Lower lobe of right lung (tissue), 2 donors: ENCODE data around the gene SRP14. TPM values are rescaled to one million over a fixed set of nuclear protein-coding genes. Genes with fewer than 3 reads are reported as not detected.
"Not testable (repeated sequence)": the region's sequence is repeated elsewhere in the genome, so short reads cannot be mapped to it uniquely, and the experiment has no call there.

ENCODE experiments used
- ATAC-seq, 2 donors: fragments of 200-7000 bp; cut with Tn5 transposase; one replicate each; pipeline ENCODE4 v1.9.1; 2020 to 2022; ENCODE audit warnings: mild to moderate bottlenecking in 2 of 2, moderate library complexity in 2 of 2
- DNase-seq: peaks from one replicate; pipeline ENCODE4 v3.0.0-alpha.2; 2020
- H3K27ac ChIP-seq: fragments of 200-600 bp; one replicate; pipeline ENCODE4 v1.8.0; 2022
- H3K27me3 ChIP-seq: fragments of 200-600 bp; one replicate; pipeline ENCODE4 v1.8.0; 2022; ENCODE audit warnings: low read depth
- H3K36me3 ChIP-seq: fragments of 200-600 bp; one replicate; pipeline ENCODE4 v1.8.0; 2022; ENCODE audit warnings: mild to moderate bottlenecking
- H3K4me1 ChIP-seq: fragments of 200-600 bp; one replicate; pipeline ENCODE4 v1.8.0; 2022
- H3K4me3 ChIP-seq: fragments of 200-600 bp; one replicate; pipeline ENCODE4 v1.8.0; 2022; ENCODE audit warnings: mild to moderate bottlenecking
- H3K9me3 ChIP-seq: fragments of 200-600 bp; one replicate; pipeline ENCODE4 v1.8.0; 2022
- intact Hi-C: fragments of 100-400 bp; cut with DNase I; formaldehyde crosslinking; loops from one replicate; pipeline ENCODE4 v1.11.0; 2022
- total RNA-seq: library from RNA; stranded (reverse); fragmentation: NEBNext Ultra II Directional; extraction: Animal tissue kit (Norgen Biotek cat#: 25700); gene quantifications from one replicate; pipeline ENCODE4 v1.2.1, GENCODE V29; 2021
- TF ChIP-seq, protein P1 (sequence below): fragments of 200-600 bp; IDR thresholded peaks from one replicate; pipeline ENCODE4 v1.8.0; 2022; ENCODE audit warnings: antibody characterized with exemption, mild to moderate bottlenecking
- donor health status: DM: no; HTN: yes; CAD: no; lungs with severe emphysema.

Gene SRP14
- total RNA-seq, 1 donor from 2014 or later = 138 TPM

- intact Hi-C loops = no loop called here
- Histone ChIP-seq H3K36me3 (peaks cover 80% of the 10 kb centered on the region), H3K27ac (no peak overlapping the region), H3K9me3 (no peaks in the 10 kb centered on the region), H3K4me3 (no peak overlapping the region), H3K4me1 (no peaks in the 10 kb centered on the region), H3K27me3 (no peaks in the 10 kb centered on the region)
- TF ChIP-seq, protein P1, sequence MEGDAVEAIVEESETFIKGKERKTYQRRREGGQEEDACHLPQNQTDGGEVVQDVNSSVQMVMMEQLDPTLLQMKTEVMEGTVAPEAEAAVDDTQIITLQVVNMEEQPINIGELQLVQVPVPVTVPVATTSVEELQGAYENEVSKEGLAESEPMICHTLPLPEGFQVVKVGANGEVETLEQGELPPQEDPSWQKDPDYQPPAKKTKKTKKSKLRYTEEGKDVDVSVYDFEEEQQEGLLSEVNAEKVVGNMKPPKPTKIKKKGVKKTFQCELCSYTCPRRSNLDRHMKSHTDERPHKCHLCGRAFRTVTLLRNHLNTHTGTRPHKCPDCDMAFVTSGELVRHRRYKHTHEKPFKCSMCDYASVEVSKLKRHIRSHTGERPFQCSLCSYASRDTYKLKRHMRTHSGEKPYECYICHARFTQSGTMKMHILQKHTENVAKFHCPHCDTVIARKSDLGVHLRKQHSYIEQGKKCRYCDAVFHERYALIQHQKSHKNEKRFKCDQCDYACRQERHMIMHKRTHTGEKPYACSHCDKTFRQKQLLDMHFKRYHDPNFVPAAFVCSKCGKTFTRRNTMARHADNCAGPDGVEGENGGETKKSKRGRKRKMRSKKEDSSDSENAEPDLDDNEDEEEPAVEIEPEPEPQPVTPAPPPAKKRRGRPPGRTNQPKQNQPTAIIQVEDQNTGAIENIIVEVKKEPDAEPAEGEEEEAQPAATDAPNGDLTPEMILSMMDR = no peak
- DNase-seq (no peak), ATAC-seq (no peak)
These were observed 41.3 kb downstream of the SRP14 start for GRCh38 chr15:39997639-39998038.

DNA sequence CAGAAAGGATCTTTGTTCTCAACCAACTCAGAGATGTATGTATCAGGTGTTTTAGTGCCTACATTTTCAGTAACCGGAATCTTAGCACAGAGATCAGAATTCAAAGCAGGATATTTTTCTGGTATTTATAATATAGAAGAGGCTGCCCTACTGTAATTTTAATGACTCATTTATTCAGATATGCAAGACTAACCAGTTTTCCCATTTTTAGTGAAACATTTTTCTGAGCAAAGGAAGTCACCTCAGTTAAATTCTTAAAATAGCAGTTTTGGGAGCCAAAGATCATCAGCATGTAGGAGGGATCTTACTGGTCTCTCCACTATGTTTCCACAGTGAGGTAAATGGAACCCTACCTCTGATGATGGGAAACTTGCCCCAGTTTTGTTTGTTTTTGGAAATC lies 42.0 kb downstream of the SRP14 start:
- Histone ChIP-seq H3K9me3 (no peaks in the 10 kb centered on the region), H3K27ac (no peak overlapping the region), H3K4me1 (no peaks in the 10 kb centered on the region), H3K4me3 (no peak overlapping the region), H3K27me3 (no peaks in the 10 kb centered on the region), H3K36me3 (peaks cover 80% of the 10 kb centered on the region)
- TF ChIP-seq, protein P1 = no peak
- ATAC-seq (no peak), DNase-seq (no peak)
- intact Hi-C loops = no loop called here

GRCh38 chr15:39996228-39996627 lies 42.8 kb downstream of the SRP14 start:
- H3K4me3 ChIP-seq, DNase-seq, ATAC-seq, intact Hi-C loops, H3K27ac ChIP-seq, H3K9me3 ChIP-seq, H3K27me3 ChIP-seq, H3K4me1 ChIP-seq: not testable (repeated sequence)
- peaks cover 80% of the 10 kb centered on the region for H3K36me3 ChIP-seq

- DNase-seq, H3K4me1 ChIP-seq, intact Hi-C loops, H3K27ac ChIP-seq, ATAC-seq, H3K9me3 ChIP-seq, H3K4me3 ChIP-seq, H3K27me3 ChIP-seq: not testable (repeated sequence)
- peaks cover 95% of the 10 kb centered on the region for H3K36me3 ChIP-seq
These were observed 46.0 kb downstream of the SRP14 start for GRCh38 chr15:39992953-39993352.

GRCh38 chr15:39990706-39991105 lies 48.3 kb downstream of the SRP14 start:
- TF ChIP-seq, protein P1 = no peak
- no peaks in the 10 kb centered on the region for H3K9me3 ChIP-seq
- no peak for ATAC-seq
- no peaks in the 10 kb centered on the region for H3K27me3 ChIP-seq
- DNase-seq = no peak
- intact Hi-C loops = no loop called here
- no peaks in the 10 kb centered on the region for H3K4me1 ChIP-seq
- no peak overlapping the region for H3K27ac ChIP-seq
- no peak overlapping the region for H3K4me3 ChIP-seq
- peaks cover 97% of the 10 kb centered on the region for H3K36me3 ChIP-seq

DNA sequence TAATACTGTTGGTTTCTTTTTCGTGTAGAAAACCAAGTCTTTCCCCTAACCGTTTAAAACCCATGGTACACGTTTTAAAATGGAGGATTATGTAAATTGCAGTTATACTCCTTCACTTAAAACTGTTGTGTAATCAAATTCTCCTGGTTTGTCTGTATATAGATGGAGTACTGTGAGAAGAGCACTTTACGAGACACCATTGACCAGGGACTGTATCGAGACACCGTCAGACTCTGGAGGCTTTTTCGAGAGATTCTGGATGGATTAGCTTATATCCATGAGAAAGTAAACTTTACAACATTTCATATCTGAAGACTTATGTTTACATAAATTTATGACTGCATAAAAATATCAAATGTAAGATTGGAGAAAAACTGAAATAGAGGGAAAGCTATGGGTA lies 51.2 kb downstream of the SRP14 start:
- TF ChIP-seq, protein P1 = no peak
- Histone ChIP-seq H3K9me3 (no peaks in the 10 kb centered on the region), H3K27me3 (no peaks in the 10 kb centered on the region), H3K4me1 (no peaks in the 10 kb centered on the region), H3K27ac (no peak overlapping the region), H3K4me3 (no peak overlapping the region), H3K36me3 (peaks cover 78% of the 10 kb centered on the region)
- ATAC-seq (no peak), DNase-seq (no peak)
- intact Hi-C loops = no loop called here

Other genes starting within 250 kb of the SRP14 start
- gene GPR176, start 118.9 kb downstream of the SRP14 start, total RNA-seq = 2.4 TPM
- 36.0 TPM for gene EIF2AK4, start 105.1 kb downstream of the SRP14 start, total RNA-seq
- gene BMF, start 69.7 kb upstream of the SRP14 start, total RNA-seq = 17.2 TPM
- gene BUB1B, start 121.9 kb upstream of the SRP14 start, total RNA-seq = 1.4 TPM
- gene PAK6, start 199.9 kb upstream of the SRP14 start, total RNA-seq = 5.6 TPM
- not detected for gene ANKRD63, start 243.9 kb upstream of the SRP14 start, total RNA-seq